HEK293T (cell line): ENCODE results near the gene CCDC32.

Experiments
- BHLHE40 ChIP-seq: fragments of 450-650 bp; IDR thresholded peaks from 2 replicates; pipeline ENCODE4 v1.6.1; 2016; ENCODE audit warnings: mild to moderate bottlenecking, moderate library complexity, borderline replicate concordance
- CTBP1 ChIP-seq: fragments of 450-650 bp; IDR thresholded peaks from 2 replicates; pipeline ENCODE4 v1.6.1; 2016; ENCODE audit warnings: borderline replicate concordance
- FOXA1 ChIP-seq: fragments of 450-650 bp; IDR thresholded peaks from 2 replicates; pipeline ENCODE4 v1.6.1; 2016; ENCODE audit warnings: mild to moderate bottlenecking
- FOXK2 ChIP-seq: fragments of 450-650 bp; IDR thresholded peaks from 2 replicates; pipeline ENCODE4 v1.6.1; 2016; ENCODE audit warnings: mild to moderate bottlenecking
- FOXM1 ChIP-seq: fragments of 450-650 bp; IDR thresholded peaks from 2 replicates; pipeline ENCODE4 v1.6.1; 2017; ENCODE audit warnings: mild to moderate bottlenecking, borderline replicate concordance
- HDGF ChIP-seq: fragments of 450-650 bp; IDR thresholded peaks from 2 replicates; pipeline ENCODE4 v1.6.1; 2017; ENCODE audit warnings: antibody characterized with exemption, borderline replicate concordance
- LEF1 ChIP-seq: fragments of 450-650 bp; IDR thresholded peaks from 2 replicates; pipeline ENCODE4 v1.6.1; 2017; ENCODE audit warnings: mild to moderate bottlenecking, borderline replicate concordance
- NFRKB ChIP-seq: fragments of 450-650 bp; IDR thresholded peaks from 2 replicates; pipeline ENCODE4 v1.6.1; 2016; ENCODE audit warnings: mild to moderate bottlenecking, moderate library complexity
- PKNOX1 ChIP-seq: fragments of 450-650 bp; IDR thresholded peaks from 2 replicates; pipeline ENCODE4 v1.6.1; 2016
- SP1 ChIP-seq: fragments of 450-650 bp; IDR thresholded peaks from 2 replicates; pipeline ENCODE4 v1.6.1; 2017
- ZNF384 ChIP-seq: fragments of 450-650 bp; IDR thresholded peaks from 2 replicates; pipeline ENCODE4 v1.6.1; 2016

- TF ChIP-seq CTBP1 (no peak), SP1 (no peak), HDGF (no peak), BHLHE40 (no peak), FOXM1 (no peak), PKNOX1 (no peak), NFRKB (no peak), ZNF384 (no peak), LEF1 (no peak), FOXA1 (no peak), FOXK2 (no peak)
Observed at GRCh38 chr15:40549894-40550293, 14.9 kb downstream of the CCDC32 start.
